GM19455 (cell line): Measurements from ENCODE around the gene PSMB4.
"Not testable (repeated sequence)": the region's sequence is repeated elsewhere in the genome, so short reads cannot be mapped to it uniquely, and the experiment has no call there.

Experiments
- ATAC-seq: cut with Tn5 transposase; IDR thresholded peaks from one replicate; pipeline ENCODE4 v1.9.1; 2021; ENCODE audit not compliant: unreplicated experiment

Gene PSMB4

DNA sequence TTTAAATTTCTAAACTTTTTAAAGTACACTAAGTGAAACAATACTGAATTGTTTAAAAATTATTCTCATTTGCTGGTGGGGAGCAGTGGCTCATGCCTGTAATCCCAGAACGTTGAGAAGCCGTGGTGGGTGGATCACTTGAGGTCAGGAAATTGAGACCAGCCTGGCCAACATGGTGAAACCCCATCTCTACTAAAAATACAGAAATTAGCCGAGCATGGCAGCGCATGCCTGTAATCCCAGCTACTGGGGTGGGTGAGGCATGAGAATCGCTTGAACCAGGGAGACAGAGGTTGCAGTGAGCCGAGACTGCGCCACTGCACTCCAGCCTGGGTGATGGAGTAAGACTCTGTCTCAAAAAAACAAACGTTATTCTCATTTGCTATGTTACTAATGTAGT is 38.0 kb downstream of the PSMB4 start:
- ATAC-seq = not testable (repeated sequence)

DNA sequence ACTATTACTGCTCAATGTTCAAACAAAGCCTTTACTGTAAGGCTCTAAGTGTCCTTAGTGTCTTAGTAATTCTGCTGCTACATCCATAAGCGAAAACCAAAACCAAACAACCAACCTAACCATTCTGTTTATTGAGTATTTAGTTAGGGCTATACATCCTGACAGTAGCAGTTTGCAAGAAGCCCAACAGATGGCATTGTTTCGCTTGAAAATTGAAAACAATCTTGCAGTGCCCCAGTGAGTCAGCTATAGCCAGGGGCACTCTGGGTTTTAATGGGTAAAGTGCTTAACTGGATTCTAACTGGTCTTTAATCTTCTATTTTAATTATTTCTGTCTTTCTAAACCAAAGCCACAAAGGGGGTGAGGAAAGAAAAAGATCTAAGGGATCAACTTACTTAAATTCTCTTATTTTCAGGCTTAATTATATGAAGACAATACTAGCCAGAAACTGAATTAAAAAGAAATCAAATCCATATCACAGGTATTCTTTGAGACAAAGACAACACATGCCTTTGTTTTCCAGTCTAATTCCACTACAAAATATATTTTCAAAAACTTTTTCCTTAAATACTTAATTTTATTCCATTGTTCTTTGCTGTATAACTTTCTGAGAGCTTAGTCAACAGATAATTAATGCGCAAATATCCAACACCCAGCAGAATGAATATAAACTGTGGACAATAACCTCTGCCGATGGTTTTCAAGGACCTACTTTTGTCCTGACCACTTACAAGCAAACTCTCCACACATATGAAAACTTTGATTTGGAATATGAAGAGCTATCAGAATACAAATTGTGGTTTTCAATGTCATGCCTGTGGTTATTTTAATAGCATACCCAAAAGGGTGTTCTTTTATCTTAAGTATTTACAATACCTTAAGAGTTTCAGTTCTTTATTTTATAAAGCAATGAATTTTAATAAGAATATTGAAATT is 44.7 kb downstream of the PSMB4 start:
- ATAC-seq = no peak

DNA sequence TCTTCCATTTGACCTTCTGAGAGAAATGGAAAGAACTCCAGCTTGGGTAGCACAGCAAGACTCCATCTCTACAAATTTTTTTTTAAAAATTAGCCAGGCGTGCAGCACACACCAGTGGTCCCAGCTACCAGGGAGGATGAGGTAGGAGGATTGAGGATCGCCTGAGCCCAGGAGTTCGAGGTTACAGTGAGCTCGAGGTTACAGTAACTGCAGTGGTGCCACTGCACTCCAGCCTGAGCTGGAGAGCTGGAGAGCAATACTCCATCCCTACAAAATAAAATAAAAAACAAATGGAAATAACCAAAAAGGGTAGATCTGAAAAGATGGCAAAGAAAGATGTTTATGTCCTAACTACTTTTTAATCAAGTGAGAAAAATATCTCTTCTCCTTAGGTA is 45.4 kb downstream of the PSMB4 start:
- no peak for ATAC-seq

DNA sequence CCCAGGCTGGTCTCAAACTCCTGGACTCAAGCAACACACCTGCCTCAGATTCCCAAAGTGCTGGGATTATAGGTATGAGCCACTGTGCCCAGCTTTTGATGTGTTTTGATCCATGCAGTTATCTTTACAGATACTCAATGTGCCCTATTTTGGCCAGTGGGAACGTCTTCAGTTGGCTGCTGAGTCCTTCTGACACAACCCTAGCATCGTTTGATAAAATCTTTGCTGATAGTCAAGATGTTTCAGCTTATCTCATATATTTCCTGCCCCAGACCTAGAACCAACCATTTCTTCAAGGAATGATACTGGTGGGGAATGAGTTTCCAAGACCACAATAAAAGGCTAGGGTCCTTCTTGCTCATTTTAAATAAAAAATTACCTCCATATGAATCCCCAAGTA is 48.3 kb downstream of the PSMB4 start:
- ATAC-seq = no peak
